ENCODE measurements around the gene CCDC188. TPM values are rescaled to one million over a fixed set of nuclear protein-coding genes. Genes with fewer than 3 reads are reported as not detected.

CCDC188 gene
- total and polyA plus RNA-seq, 2 of the 13 experiments (the other 11 are each of a cell fraction or from before 2014, with no cell fraction given), result not detected

DNA sequence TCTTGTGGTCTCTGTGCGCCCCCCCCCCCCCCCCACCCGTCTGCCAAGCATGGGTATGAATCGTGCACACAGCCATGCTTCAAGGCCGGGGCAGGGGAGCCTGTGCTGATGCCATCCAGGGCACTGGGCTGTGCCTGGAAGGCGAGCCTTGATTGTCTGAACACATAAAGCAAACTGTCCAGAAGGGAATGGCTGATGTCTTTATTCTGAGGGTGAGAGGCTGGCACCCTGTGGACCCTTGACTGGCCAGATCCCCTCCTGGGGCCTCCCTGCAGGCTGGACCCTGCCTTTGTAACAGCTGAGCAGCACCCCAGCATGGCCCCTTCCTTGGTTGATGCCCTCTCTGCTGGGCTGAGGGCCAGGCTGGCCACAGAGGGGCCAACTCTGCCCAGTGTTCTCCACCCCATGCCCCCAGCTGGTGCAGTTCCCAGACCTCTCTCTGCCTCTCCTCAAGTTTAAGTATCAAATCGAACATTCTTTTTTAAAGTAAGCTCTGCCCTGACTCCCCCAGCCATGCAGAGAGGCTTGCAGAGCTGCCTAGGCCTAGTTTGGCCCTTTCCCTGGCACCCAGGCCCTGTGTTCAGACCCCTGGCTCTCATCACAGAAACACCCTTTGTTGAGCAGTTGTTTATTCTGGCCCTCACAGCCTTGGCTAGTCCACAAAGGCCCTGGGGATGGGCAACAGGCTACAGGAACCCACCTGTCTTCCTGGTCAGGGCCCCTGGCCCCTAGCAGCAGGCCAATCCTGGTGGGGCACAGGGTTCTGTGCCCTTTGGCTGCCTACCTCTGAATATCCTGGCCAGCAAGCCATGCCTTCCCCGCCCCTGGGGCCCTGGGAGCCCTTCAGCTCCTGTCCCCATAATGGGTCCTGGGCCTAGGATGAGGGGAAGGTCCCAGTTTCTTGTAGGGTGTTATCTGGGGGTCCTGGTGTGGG lies 38.9 kb downstream of the CCDC188 start:
- in situ Hi-C loops (cut with HindIII; ENCODE audit: extremely low pct_ligation_motif_present, low pct_unique_long_range_greater_than_20kb) (no loop called here), intact Hi-C loops (cut with micrococcal nuclease; ENCODE audit: unreplicated experiment) (no loop called here)
- no TSS peak for BruUV-seq (replicated peaks)
- Histone ChIP-seq H4K20me1 (ENCODE audit: insufficient read depth, low read length) (peaks cover 4% of the 10 kb centered on the region; the same call in 1 of the 2 replicates), H2AFZ (ENCODE audit: low read length) (no peak overlapping the region), H3K27me3 (ENCODE audit: control insufficient read depth in 1 of 2, insufficient read depth in 2 of 2, low read length in 2 of 2) (no peaks in the 10 kb centered on the region), H3K36me3 (replicated peaks in 1 of 2; ENCODE audit: control insufficient read depth in 1 of 2, insufficient read depth in 2 of 2, low read length in 2 of 2) (peaks cover 25 to 84% of the 10 kb centered on the region in 2 experiments), H3K4me3 (replicated peaks in 1 of 3; ENCODE audit: insufficient read depth in 1 of 3, low read depth in 2 of 3, low read length in 3 of 3) (no peak overlapping the region), H3K27ac (ENCODE audit: extremely low read length, insufficient read depth, low read length) (peak overlapping the region; percentile 42), H3K79me2 (ENCODE audit: insufficient read depth, low read length) (peaks cover 19% of the 10 kb centered on the region), H3K9ac (ENCODE audit: insufficient read depth, low read depth, low read length) (0 out of 2 replicates have a peak overlapping the region, but pooled peaks have one; percentile 40), H3K9me3 (ENCODE audit: low read length) (no peaks in the 10 kb centered on the region), H3K4me2 (ENCODE audit: low read depth, low read length) (no peak overlapping the region), H3K4me1 (ENCODE audit: insufficient read depth, low read length) (peaks cover 23% of the 10 kb centered on the region)
- ChIA-PET POLR2A (no interaction called here), CTCF (ENCODE audit: low intra/inter-chr PET ratio, low total read pairs) (no interaction called here)
- whole genome bisulfite sequencing (ENCODE audit: low lambda C conversion rate), result 94% methylated on average over 3 of the region's 7 CpGs
- ATAC-seq (no peak), DNase-seq (ENCODE audit: low spot score) (no peak), FAIRE-seq (no peak)
- TF ChIP-seq ZNF235 (CRISPR knock-in tag; IDR thresholded peaks at IDR 0.05; ENCODE audit: borderline replicate concordance) (no peak), JUND (CRISPR knock-in tag; IDR thresholded peaks at IDR 0.05) (no peak), CBX5 (CRISPR knock-in tag; IDR thresholded peaks at IDR 0.05; ENCODE audit: borderline replicate concordance) (no peak), ZNF468 (CRISPR knock-in tag; IDR thresholded peaks at IDR 0.05) (no peak), ZBTB1 (CRISPR knock-in tag; IDR thresholded peaks at IDR 0.05; ENCODE audit: borderline replicate concordance) (no peak), RFXANK (CRISPR knock-in tag; IDR thresholded peaks at IDR 0.05) (no peak), FOXK2 (IDR thresholded peaks at IDR 0.05) (no peak), ZNF30 (CRISPR knock-in tag; IDR thresholded peaks at IDR 0.05) (no peak), SATB2 (CRISPR knock-in tag; IDR thresholded peaks at IDR 0.05) (no peak), SNAI1 (CRISPR knock-in tag; IDR thresholded peaks at IDR 0.05; ENCODE audit: borderline replicate concordance) (no peak), RBAK (CRISPR knock-in tag; IDR thresholded peaks at IDR 0.05) (no peak), TEAD3 (CRISPR knock-in tag; optimal IDR thresholded peaks at IDR 0.05; ENCODE audit: borderline replicate concordance) (no peak), FOSL2 (CRISPR knock-in tag; IDR thresholded peaks at IDR 0.05) (no peak), CREB1 (IDR thresholded peaks at IDR 0.05) (no peak), CREB1 (CRISPR knock-in tag; IDR thresholded peaks at IDR 0.05) (no peak)
- TF ChIP-seq, protein P1, sequence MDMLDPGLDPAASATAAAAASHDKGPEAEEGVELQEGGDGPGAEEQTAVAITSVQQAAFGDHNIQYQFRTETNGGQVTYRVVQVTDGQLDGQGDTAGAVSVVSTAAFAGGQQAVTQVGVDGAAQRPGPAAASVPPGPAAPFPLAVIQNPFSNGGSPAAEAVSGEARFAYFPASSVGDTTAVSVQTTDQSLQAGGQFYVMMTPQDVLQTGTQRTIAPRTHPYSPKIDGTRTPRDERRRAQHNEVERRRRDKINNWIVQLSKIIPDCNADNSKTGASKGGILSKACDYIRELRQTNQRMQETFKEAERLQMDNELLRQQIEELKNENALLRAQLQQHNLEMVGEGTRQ (IDR thresholded peaks at IDR 0.05; ENCODE audit: low read depth, low read length), result no peak
- TF ChIP-seq, protein P1 (CRISPR knock-in tag; IDR thresholded peaks at IDR 0.05; ENCODE audit: borderline replicate concordance), result no peak
- TF ChIP-seq, protein P2, sequence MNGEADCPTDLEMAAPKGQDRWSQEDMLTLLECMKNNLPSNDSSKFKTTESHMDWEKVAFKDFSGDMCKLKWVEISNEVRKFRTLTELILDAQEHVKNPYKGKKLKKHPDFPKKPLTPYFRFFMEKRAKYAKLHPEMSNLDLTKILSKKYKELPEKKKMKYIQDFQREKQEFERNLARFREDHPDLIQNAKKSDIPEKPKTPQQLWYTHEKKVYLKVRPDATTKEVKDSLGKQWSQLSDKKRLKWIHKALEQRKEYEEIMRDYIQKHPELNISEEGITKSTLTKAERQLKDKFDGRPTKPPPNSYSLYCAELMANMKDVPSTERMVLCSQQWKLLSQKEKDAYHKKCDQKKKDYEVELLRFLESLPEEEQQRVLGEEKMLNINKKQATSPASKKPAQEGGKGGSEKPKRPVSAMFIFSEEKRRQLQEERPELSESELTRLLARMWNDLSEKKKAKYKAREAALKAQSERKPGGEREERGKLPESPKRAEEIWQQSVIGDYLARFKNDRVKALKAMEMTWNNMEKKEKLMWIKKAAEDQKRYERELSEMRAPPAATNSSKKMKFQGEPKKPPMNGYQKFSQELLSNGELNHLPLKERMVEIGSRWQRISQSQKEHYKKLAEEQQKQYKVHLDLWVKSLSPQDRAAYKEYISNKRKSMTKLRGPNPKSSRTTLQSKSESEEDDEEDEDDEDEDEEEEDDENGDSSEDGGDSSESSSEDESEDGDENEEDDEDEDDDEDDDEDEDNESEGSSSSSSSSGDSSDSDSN (CRISPR knock-in tag; IDR thresholded peaks at IDR 0.05), result no peak
- TF ChIP-seq, protein P3, sequence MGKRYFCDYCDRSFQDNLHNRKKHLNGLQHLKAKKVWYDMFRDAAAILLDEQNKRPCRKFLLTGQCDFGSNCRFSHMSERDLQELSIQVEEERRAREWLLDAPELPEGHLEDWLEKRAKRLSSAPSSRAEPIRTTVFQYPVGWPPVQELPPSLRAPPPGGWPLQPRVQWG (CRISPR knock-in tag; IDR thresholded peaks at IDR 0.05; ENCODE audit: borderline replicate concordance, low read depth), result no peak
- TF ChIP-seq, protein P4, sequence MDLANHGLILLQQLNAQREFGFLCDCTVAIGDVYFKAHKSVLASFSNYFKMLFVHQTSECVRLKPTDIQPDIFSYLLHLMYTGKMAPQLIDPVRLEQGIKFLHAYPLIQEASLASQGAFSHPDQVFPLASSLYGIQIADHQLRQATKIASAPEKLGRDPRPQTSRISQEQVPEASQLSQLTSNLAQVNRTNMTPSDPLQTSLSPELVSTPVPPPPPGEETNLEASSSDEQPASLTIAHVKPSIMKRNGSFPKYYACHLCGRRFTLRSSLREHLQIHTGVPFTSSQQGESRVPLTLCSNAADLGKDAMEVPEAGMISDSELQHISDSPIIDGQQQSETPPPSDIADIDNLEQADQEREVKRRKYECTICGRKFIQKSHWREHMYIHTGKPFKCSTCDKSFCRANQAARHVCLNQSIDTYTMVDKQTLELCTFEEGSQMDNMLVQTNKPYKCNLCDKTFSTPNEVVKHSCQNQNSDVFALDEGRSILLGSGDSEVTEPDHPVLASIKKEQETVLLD (CRISPR knock-in tag; IDR thresholded peaks at IDR 0.05; ENCODE audit: low read depth), result no peak
